ENCODE results near the gene FUT8.

- TF ChIP-seq CTCF (IDR thresholded peaks at IDR 0.05) = no peak
- no peak for TF ChIP-seq MEF2A (IDR thresholded peaks at IDR 0.05; ENCODE audit: borderline replicate concordance, low read depth)
- no peak for TF ChIP-seq GABPA (IDR thresholded peaks at IDR 0.05; ENCODE audit: low read depth)
- TF ChIP-seq MAX (IDR thresholded peaks at IDR 0.05; ENCODE audit: low read depth) = no peak
- peak; percentile 77 for TF ChIP-seq RFX5 (IDR thresholded peaks at IDR 0.05; ENCODE audit: low read length)
- no peak for TF ChIP-seq TAF1 (IDR thresholded peaks at IDR 0.05; ENCODE audit: borderline replicate concordance, low read depth, low read length)
- TF ChIP-seq POLR2AphosphoS5 (IDR thresholded peaks at IDR 0.05; ENCODE audit: low read depth, low read length) = peak; percentile 68
- TF ChIP-seq GATA2 (CRISPR knock-in tag; IDR thresholded peaks at IDR 0.05) = no peak
- TF ChIP-seq YY1 (IDR thresholded peaks at IDR 0.05; ENCODE audit: low read depth) = no peak; the same call in 1 of the 2 replicates
- TF ChIP-seq PBX3 (IDR thresholded peaks at IDR 0.05) = peak; percentile 99
- no peak for TF ChIP-seq REST (IDR thresholded peaks at IDR 0.05; ENCODE audit: low read depth, low read length)
- 0 out of 2 replicates have a peak, but pooled peaks have one; percentile 9 for TF ChIP-seq NFIC (IDR thresholded peaks at IDR 0.05; ENCODE audit: borderline replicate concordance)
- no peak for TF ChIP-seq EZH2phosphoT487 (IDR thresholded peaks at IDR 0.05; ENCODE audit: borderline replicate concordance, low read depth)
Observed at GRCh38 chr14:65411656-65412031, 886 bp upstream of the FUT8 start.
